Hepatocyte (in vitro differentiated cells): ENCODE data around the gene LYRM4.

ENCODE experiments used
- CTCF ChIP-seq: fragments of 200-600 bp; sonication (generic); IDR thresholded peaks from 2 replicates; pipeline ENCODE4 v1.5.1; 2016; ENCODE audit warnings: antibody characterized with exemption, mild to moderate bottlenecking; ENCODE audit not compliant: poor library complexity
- EZH2phosphoT487 ChIP-seq: fragments of 200-600 bp; sonication (generic); IDR thresholded peaks from one replicate; pipeline ENCODE4 v1.6.1; 2018; ENCODE audit warnings: antibody characterized with exemption, mild to moderate bottlenecking, low read depth, moderate library complexity; ENCODE audit not compliant: unreplicated experiment, severe bottlenecking

- no peak for TF ChIP-seq CTCF
- TF ChIP-seq EZH2phosphoT487 = no peak
Measured at GRCh38 chr6:5202206-5202605, 58.5 kb downstream of the LYRM4 start.
